ENCODE data around the gene PDCD10.

PDCD10 gene

DNA sequence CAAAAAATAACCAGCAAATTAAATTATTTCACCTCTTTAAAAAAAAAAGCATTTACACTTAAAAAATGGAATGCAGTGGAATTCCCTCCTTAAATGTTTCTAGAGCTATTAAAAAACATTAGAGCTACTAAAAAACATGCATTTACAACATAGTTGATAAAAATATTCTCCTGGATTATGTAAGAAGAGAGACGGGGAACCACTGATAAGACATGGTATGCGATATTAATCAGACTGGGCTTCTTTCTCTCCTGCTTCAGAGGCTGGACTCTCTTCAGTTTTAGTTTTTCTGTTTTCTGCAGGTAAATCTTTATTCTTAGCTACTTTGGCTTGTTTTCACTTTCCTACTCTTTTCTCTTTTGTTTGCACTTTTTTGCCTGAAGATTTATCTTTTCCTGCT is 40.6 kb downstream of the PDCD10 start:
- peaks cover 44% of the 10 kb centered on the region for H4K20me1 ChIP-seq (ENCODE audit: insufficient read depth, low read length)
- H3K9me3 ChIP-seq (ENCODE audit: insufficient read depth, low read length) = no peaks in the 10 kb centered on the region
- no peaks in the 10 kb centered on the region for H3K79me2 ChIP-seq (ENCODE audit: low read length)
- H3K36me3 ChIP-seq (replicated peaks; ENCODE audit: low read depth, low read length) = peaks cover 29% of the 10 kb centered on the region
- peaks cover 20% of the 10 kb centered on the region for H3K4me1 ChIP-seq (ENCODE audit: low read length)
- H3K4me2 ChIP-seq (ENCODE audit: low read length) = no peak overlapping the region
- TF ChIP-seq EZH2phosphoT487 (IDR thresholded peaks at IDR 0.05; ENCODE audit: low read depth) = no peak
- TF ChIP-seq, protein P1, sequence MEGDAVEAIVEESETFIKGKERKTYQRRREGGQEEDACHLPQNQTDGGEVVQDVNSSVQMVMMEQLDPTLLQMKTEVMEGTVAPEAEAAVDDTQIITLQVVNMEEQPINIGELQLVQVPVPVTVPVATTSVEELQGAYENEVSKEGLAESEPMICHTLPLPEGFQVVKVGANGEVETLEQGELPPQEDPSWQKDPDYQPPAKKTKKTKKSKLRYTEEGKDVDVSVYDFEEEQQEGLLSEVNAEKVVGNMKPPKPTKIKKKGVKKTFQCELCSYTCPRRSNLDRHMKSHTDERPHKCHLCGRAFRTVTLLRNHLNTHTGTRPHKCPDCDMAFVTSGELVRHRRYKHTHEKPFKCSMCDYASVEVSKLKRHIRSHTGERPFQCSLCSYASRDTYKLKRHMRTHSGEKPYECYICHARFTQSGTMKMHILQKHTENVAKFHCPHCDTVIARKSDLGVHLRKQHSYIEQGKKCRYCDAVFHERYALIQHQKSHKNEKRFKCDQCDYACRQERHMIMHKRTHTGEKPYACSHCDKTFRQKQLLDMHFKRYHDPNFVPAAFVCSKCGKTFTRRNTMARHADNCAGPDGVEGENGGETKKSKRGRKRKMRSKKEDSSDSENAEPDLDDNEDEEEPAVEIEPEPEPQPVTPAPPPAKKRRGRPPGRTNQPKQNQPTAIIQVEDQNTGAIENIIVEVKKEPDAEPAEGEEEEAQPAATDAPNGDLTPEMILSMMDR (IDR thresholded peaks at IDR 0.05; ENCODE audit: low read depth, low read length) = no peak
- H2AFZ ChIP-seq (ENCODE audit: low read depth, low read length) = no peak overlapping the region
- no peak overlapping the region for H3K9ac ChIP-seq (ENCODE audit: low read length)
- H3K4me3 ChIP-seq (ENCODE audit: low read length) = no peak overlapping the region
- H3K27me3 ChIP-seq (ENCODE audit: low read depth, low read length) = no peaks in the 10 kb centered on the region
- no peak overlapping the region for H3K27ac ChIP-seq (ENCODE audit: low read length)

DNA sequence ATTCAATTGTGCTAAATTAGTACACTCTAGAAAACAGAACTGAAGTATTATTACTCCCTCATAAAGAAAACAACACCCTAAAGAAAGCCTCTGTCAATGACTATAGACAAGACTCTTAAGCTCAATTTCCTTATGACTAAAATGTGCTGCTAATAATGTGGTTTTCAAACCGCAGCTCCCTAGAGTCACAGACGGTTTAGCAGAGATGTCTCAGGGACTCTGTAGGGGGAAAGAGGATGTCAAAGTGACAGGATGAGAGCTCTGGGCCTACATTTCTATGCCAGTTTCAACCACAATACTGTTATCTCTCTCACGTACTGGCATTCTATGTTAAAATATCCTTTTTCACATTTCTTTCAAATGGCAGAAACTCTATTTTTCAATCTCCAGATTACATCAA is 43.3 kb downstream of the PDCD10 start:
- peaks cover 24% of the 10 kb centered on the region for H3K36me3 ChIP-seq (replicated peaks; ENCODE audit: low read depth, low read length)
- H3K9me3 ChIP-seq (ENCODE audit: insufficient read depth, low read length) = no peaks in the 10 kb centered on the region
- no peaks in the 10 kb centered on the region for H3K27me3 ChIP-seq (ENCODE audit: low read depth, low read length)
- H3K4me2 ChIP-seq (ENCODE audit: low read length) = peak overlapping the region; percentile 56
- H4K20me1 ChIP-seq (ENCODE audit: insufficient read depth, low read length) = peaks cover 45% of the 10 kb centered on the region
- H3K27ac ChIP-seq (ENCODE audit: low read length) = 0 out of 2 replicates have a peak overlapping the region, but pooled peaks have one; percentile 22
- H3K4me3 ChIP-seq (ENCODE audit: low read length) = no peak overlapping the region
- no peaks in the 10 kb centered on the region for H3K79me2 ChIP-seq (ENCODE audit: low read length)
- H3K4me1 ChIP-seq (ENCODE audit: low read length) = peaks cover 20% of the 10 kb centered on the region
- TF ChIP-seq EZH2phosphoT487 (IDR thresholded peaks at IDR 0.05; ENCODE audit: low read depth) = 0 out of 2 replicates have a peak, but pooled peaks have one; percentile 64
- TF ChIP-seq, protein P1 (IDR thresholded peaks at IDR 0.05; ENCODE audit: low read depth, low read length) = no peak
- no peak overlapping the region for H3K9ac ChIP-seq (ENCODE audit: low read length)
- H2AFZ ChIP-seq (ENCODE audit: low read depth, low read length) = no peak overlapping the region

DNA sequence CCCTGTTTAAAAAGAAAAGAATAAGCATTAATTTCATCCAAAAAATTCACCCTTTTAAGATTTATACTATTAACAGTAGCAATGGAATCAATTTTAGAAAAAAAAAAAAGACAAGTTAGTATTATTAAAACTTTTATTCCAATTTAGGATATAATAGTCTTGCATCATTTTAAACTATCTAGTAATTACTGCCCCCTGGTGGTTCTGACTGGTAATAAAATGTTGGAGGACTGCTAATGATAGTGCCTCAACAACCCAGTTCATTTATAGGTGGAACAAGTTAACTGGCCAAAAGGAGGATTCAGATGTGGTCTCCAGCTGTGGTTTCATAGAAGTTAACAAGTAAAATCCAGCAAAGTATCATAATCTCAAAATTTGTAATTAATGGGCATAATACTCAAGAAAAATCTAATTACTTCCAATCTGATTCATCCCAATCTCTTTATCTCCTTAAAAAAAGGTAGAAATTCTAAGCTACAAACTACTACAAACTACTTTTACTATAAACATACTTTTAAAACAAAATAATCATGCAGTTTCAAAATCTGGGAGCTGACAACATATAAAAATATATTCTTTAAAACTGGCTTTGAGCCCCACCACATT is 50.2 kb downstream of the PDCD10 start:
- Histone ChIP-seq H3K4me2 (ENCODE audit: low read length) (no peak overlapping the region), H3K79me2 (ENCODE audit: low read length) (no peaks in the 10 kb centered on the region), H3K4me1 (ENCODE audit: low read length) (no peaks in the 10 kb centered on the region), H3K27ac (ENCODE audit: low read length) (no peak overlapping the region), H3K27me3 (ENCODE audit: low read depth, low read length) (no peaks in the 10 kb centered on the region), H3K36me3 (replicated peaks; ENCODE audit: low read depth, low read length) (peaks cover 10% of the 10 kb centered on the region), H3K9me3 (ENCODE audit: insufficient read depth, low read length) (no peaks in the 10 kb centered on the region), H3K9ac (ENCODE audit: low read length) (no peak overlapping the region), H2AFZ (ENCODE audit: low read depth, low read length) (no peak overlapping the region), H4K20me1 (ENCODE audit: insufficient read depth, low read length) (peaks cover 5% of the 10 kb centered on the region; the same call in 1 of the 2 replicates), H3K4me3 (ENCODE audit: low read length) (no peak overlapping the region)
- TF ChIP-seq EZH2phosphoT487 (IDR thresholded peaks at IDR 0.05; ENCODE audit: low read depth) = no peak
- TF ChIP-seq, protein P1 (IDR thresholded peaks at IDR 0.05; ENCODE audit: low read depth, low read length) = peak; percentile 66

DNA sequence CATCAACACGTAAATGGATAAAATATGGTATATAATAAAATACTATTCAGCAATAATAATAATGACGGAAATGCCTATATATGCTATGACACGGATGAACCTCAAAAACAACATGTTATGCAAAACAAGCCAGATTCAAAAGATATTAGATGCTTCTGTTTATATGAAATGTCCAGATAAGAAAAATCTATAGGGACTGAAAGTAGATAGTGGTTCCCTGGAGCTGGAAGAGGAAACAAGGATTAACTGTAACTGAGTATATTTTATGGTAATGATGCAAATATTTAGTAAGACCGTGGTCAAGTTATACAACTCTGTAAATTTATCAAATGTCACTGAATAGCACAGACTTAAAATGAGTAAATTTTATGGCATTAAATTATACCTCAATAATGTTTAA is 55.2 kb downstream of the PDCD10 start:
- no peak overlapping the region for H3K4me3 ChIP-seq (ENCODE audit: low read length)
- H3K27me3 ChIP-seq (ENCODE audit: low read depth, low read length) = no peaks in the 10 kb centered on the region
- H3K4me2 ChIP-seq (ENCODE audit: low read length) = no peak overlapping the region
- H4K20me1 ChIP-seq (ENCODE audit: insufficient read depth, low read length) = no peaks in the 10 kb centered on the region
- no peaks in the 10 kb centered on the region for H3K79me2 ChIP-seq (ENCODE audit: low read length)
- H3K27ac ChIP-seq (ENCODE audit: low read length) = no peak overlapping the region
- no peaks in the 10 kb centered on the region for H3K9me3 ChIP-seq (ENCODE audit: insufficient read depth, low read length)
- H3K4me1 ChIP-seq (ENCODE audit: low read length) = no peaks in the 10 kb centered on the region
- peaks cover 32% of the 10 kb centered on the region for H3K36me3 ChIP-seq (replicated peaks; ENCODE audit: low read depth, low read length)
- H2AFZ ChIP-seq (ENCODE audit: low read depth, low read length) = no peak overlapping the region
- TF ChIP-seq, protein P1 (IDR thresholded peaks at IDR 0.05; ENCODE audit: low read depth, low read length) = no peak
- TF ChIP-seq EZH2phosphoT487 (IDR thresholded peaks at IDR 0.05; ENCODE audit: low read depth) = no peak
- no peak overlapping the region for H3K9ac ChIP-seq (ENCODE audit: low read length)
